Upper lobe of left lung (tissue), 4 donors: Measurements from ENCODE around the gene C4orf17.

Experiments
- EP300 ChIP-seq, 4 donors: sonication (generic); formaldehyde crosslinking; IDR thresholded peaks; one replicate each; pipeline ENCODE4 v1.5.1; 2017; ENCODE audit warnings: antibody characterized with exemption in 4 of 4, control low read depth in 2 of 4
- POLR2AphosphoS5 ChIP-seq, 2 donors: sonication (generic); formaldehyde crosslinking; IDR thresholded peaks; one replicate each; pipeline ENCODE4 v1.5.1; 2017; ENCODE audit warnings: antibody characterized with exemption in 2 of 2
- TF ChIP-seq, protein P1 (sequence below), 6 experiments: fragments of 450-650 bp in 4 of 6; fragments of 200-600 bp in 2 of 6; sonication (generic) in 2 of 6; IDR thresholded peaks; one replicate each; pipeline ENCODE4 v1.5.1; 2016 to 2019; ENCODE audit warnings: antibody characterized with exemption in 6 of 6

DNA sequence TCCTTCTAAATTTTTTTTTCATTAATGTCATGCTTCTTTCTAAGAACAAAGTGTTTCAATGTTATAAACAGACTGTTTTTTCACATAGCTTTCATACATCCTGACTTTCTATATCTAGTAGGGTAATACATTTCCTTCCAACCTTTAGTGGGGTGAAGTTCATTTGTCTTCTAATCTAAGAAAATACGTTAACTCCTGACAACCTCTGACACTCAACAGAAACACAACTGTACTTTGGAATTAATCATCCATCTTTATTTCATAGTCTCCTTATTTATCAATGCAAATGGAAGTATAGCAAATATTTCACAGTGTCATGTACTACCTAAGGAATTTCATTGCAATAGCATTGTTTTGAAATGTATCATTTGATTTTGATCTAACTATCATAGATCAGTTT is 61.1 kb downstream of the C4orf17 start:
- TF ChIP-seq, protein P1, sequence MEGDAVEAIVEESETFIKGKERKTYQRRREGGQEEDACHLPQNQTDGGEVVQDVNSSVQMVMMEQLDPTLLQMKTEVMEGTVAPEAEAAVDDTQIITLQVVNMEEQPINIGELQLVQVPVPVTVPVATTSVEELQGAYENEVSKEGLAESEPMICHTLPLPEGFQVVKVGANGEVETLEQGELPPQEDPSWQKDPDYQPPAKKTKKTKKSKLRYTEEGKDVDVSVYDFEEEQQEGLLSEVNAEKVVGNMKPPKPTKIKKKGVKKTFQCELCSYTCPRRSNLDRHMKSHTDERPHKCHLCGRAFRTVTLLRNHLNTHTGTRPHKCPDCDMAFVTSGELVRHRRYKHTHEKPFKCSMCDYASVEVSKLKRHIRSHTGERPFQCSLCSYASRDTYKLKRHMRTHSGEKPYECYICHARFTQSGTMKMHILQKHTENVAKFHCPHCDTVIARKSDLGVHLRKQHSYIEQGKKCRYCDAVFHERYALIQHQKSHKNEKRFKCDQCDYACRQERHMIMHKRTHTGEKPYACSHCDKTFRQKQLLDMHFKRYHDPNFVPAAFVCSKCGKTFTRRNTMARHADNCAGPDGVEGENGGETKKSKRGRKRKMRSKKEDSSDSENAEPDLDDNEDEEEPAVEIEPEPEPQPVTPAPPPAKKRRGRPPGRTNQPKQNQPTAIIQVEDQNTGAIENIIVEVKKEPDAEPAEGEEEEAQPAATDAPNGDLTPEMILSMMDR (IDR thresholded peaks at IDR 0.05): no peak
- no peak for TF ChIP-seq POLR2AphosphoS5 (IDR thresholded peaks at IDR 0.05)
- TF ChIP-seq EP300 (IDR thresholded peaks at IDR 0.05): no peak
